SK-N-SH treated with all-trans-retinoic acid at 6 μM for 48 hours (cell line): ENCODE measurements around the gene KIF26A.

ENCODE experiments used
- ATAC-seq: fragments of 200-7000 bp; cut with Tn5 transposase; 3 replicates; pipeline ENCODE4 v1.9.1; 2020; ENCODE audit warnings: mild to moderate bottlenecking, moderate library complexity
- ARNTL ChIP-seq: fragments of 450-650 bp; formaldehyde crosslinking; IDR thresholded peaks from 2 replicates; pipeline ENCODE4 v1.5.0; 2020; ENCODE audit warnings: low read depth, mild to moderate bottlenecking, moderate library complexity, borderline replicate concordance
- BACH2 ChIP-seq: fragments of 250-450 bp; sonication (Bioruptor Pico); IDR thresholded peaks from 2 replicates; pipeline ENCODE4 v1.9.0; 2021; ENCODE audit warnings: mild to moderate bottlenecking, borderline replicate concordance
- CREB5 ChIP-seq: fragments of 250-450 bp; sonication (Bioruptor Pico); IDR thresholded peaks from 2 replicates; pipeline ENCODE4 v1.5.1; 2020; ENCODE audit warnings: low read depth, mild to moderate bottlenecking, moderate library complexity
- CSDC2 ChIP-seq: fragments of 250-450 bp; sonication (Bioruptor Pico); IDR thresholded peaks from 2 replicates; pipeline ENCODE4 v1.5.0; 2020; ENCODE audit warnings: mild to moderate bottlenecking, moderate library complexity
- CSRNP3 ChIP-seq: fragments of 250-450 bp; sonication (Bioruptor Pico); IDR thresholded peaks from 2 replicates; pipeline ENCODE4 v1.5.1; 2021; ENCODE audit warnings: mild to moderate bottlenecking, moderate library complexity
- ESRRG ChIP-seq: fragments of 250-450 bp; sonication (Bioruptor Pico); IDR thresholded peaks from 2 replicates; pipeline ENCODE4 v1.6.1; 2021; ENCODE audit warnings: mild to moderate bottlenecking
- GLIS3 ChIP-seq: fragments of 250-450 bp; sonication (Bioruptor Pico); IDR thresholded peaks from 2 replicates; pipeline ENCODE4 v1.5.0; 2020; ENCODE audit warnings: mild to moderate bottlenecking, moderate library complexity
- ISL1 ChIP-seq: fragments of 250-450 bp; sonication (Bioruptor Pico); IDR thresholded peaks from 2 replicates; pipeline ENCODE4 v2.1.2; 2022; ENCODE audit warnings: mild to moderate bottlenecking, moderate library complexity
- OSR1 ChIP-seq: fragments of 250-450 bp; sonication (Bioruptor Pico); IDR thresholded peaks from 2 replicates; pipeline ENCODE4 v1.8.0; 2022; ENCODE audit warnings: moderate library complexity, mild to moderate bottlenecking, inconsistent platforms
- PATZ1 ChIP-seq: fragments of 250-450 bp; sonication (Bioruptor Pico); IDR thresholded peaks from 2 replicates; pipeline ENCODE4 v1.8.0; 2020; ENCODE audit warnings: mild to moderate bottlenecking, moderate library complexity, borderline replicate concordance
- POU6F1 ChIP-seq: fragments of 250-450 bp; sonication (Bioruptor Pico); IDR thresholded peaks from 2 replicates; pipeline ENCODE4 v1.8.0; 2021; ENCODE audit warnings: low read depth, mild to moderate bottlenecking, moderate library complexity, borderline replicate concordance
- PPARA ChIP-seq: fragments of 250-450 bp; sonication (Bioruptor Pico); IDR thresholded peaks from 2 replicates; pipeline ENCODE4 v1.5.0; 2020; ENCODE audit warnings: mild to moderate bottlenecking, borderline replicate concordance
- RARB ChIP-seq: fragments of 250-450 bp; sonication (Bioruptor Pico); IDR thresholded peaks from 2 replicates; pipeline ENCODE4 v1.8.0; 2021; ENCODE audit warnings: mild to moderate bottlenecking, moderate library complexity
- SNAI2 ChIP-seq: fragments of 250-450 bp; sonication (Bioruptor Pico); IDR thresholded peaks from 2 replicates; pipeline ENCODE4 v1.5.0; 2020; ENCODE audit warnings: mild to moderate bottlenecking, moderate library complexity
- TCF4 ChIP-seq: fragments of 250-450 bp; sonication (Bioruptor Pico); IDR thresholded peaks from 2 replicates; pipeline ENCODE4 v1.8.0; 2021; ENCODE audit warnings: mild to moderate bottlenecking, moderate library complexity, borderline replicate concordance
- TOX ChIP-seq: fragments of 250-450 bp; sonication (Bioruptor Pico); IDR thresholded peaks from 2 replicates; pipeline ENCODE4 v1.8.0; 2021; ENCODE audit warnings: mild to moderate bottlenecking, moderate library complexity, borderline replicate concordance
- TSHZ2 ChIP-seq: fragments of 250-450 bp; sonication (Bioruptor Pico); IDR thresholded peaks from 2 replicates; pipeline ENCODE4 v1.5.0; 2020; ENCODE audit warnings: mild to moderate bottlenecking, moderate library complexity
- ZC3H10 ChIP-seq: fragments of 250-450 bp; sonication (Bioruptor Pico); IDR thresholded peaks from 2 replicates; pipeline ENCODE4 v1.5.1; 2021; ENCODE audit warnings: mild to moderate bottlenecking, moderate library complexity
- ZFP3 ChIP-seq: fragments of 250-450 bp; sonication (Bioruptor Pico); IDR thresholded peaks from 2 replicates; pipeline ENCODE4 v1.5.0; 2020; ENCODE audit warnings: mild to moderate bottlenecking, moderate library complexity
- ZFP30 ChIP-seq: fragments of 450-650 bp; formaldehyde crosslinking; IDR thresholded peaks from 2 replicates; pipeline ENCODE4 v1.5.0; 2022; ENCODE audit warnings: mild to moderate bottlenecking, moderate library complexity
- ZNF565 ChIP-seq: fragments of 450-650 bp; formaldehyde crosslinking; conservative IDR thresholded peaks from 2 replicates; pipeline ENCODE4 v1.5.0; 2020; ENCODE audit warnings: low read depth, mild to moderate bottlenecking, moderate library complexity

KIF26A gene

GRCh38 chr14:104151026-104151381 is 12.6 kb downstream of the KIF26A start:
- no peak for ATAC-seq
- TF ChIP-seq CSDC2 (CRISPR knock-in tag) (no peak), ZC3H10 (CRISPR knock-in tag) (no peak), ESRRG (CRISPR knock-in tag) (no peak), PPARA (CRISPR knock-in tag) (no peak), ISL1 (no peak), ZFP30 (CRISPR knock-in tag) (no peak), RARB (no peak), OSR1 (CRISPR knock-in tag) (no peak), POU6F1 (CRISPR knock-in tag) (no peak), SNAI2 (CRISPR knock-in tag) (no peak)
- TF ChIP-seq, all 23 proteins: peak for 0

GRCh38 chr14:104151566-104152245 is 13.3 kb downstream of the KIF26A start:
- ATAC-seq: no peak
- TF ChIP-seq GLIS3 (CRISPR knock-in tag) (no peak), TOX (CRISPR knock-in tag) (no peak), CSRNP3 (CRISPR knock-in tag) (no peak), CREB5 (no peak), ZNF565 (no peak), ZFP3 (CRISPR knock-in tag) (no peak), ESRRG (CRISPR knock-in tag) (no peak), ARNTL (CRISPR knock-in tag) (no peak), BACH2 (CRISPR knock-in tag) (no peak), RARB (no peak), PATZ1 (no peak), TCF4 (CRISPR knock-in tag) (no peak), TSHZ2 (CRISPR knock-in tag) (no peak), PPARA (CRISPR knock-in tag) (no peak)
- TF ChIP-seq, all 23 proteins: peak for 0

GRCh38 chr14:104152246-104152575 is 13.8 kb downstream of the KIF26A start:
- no peak for ATAC-seq
- TF ChIP-seq RARB: no peak
- TF ChIP-seq, all 23 proteins: peak for 0
